T47D (cell line): Measurements from ENCODE around the gene NCOA1.

Experiments used
- DNase-seq, 2 experiments: peaks; one replicate each; pipeline versions ENCODE4 v3.0.0 to v3.0.0-alpha.2; 2011 to 2012; ENCODE audit warnings: low read depth in 1 of 2, low spot score in 1 of 2
- JUND ChIP-seq: IDR thresholded peaks from 2 replicates; pipeline ENCODE4 v1.6.1; 2012; ENCODE audit warnings: low read depth
- in situ Hi-C: cut with HindIII; loops from 2 replicates; pipeline ENCODE4 v1.10.0; 2016; ENCODE audit warnings: low sequenced_read_pairs, low pct_unique_long_range_greater_than_20kb

NCOA1 gene

GRCh38 chr2:24754985-24755705 is 264.1 kb downstream of the NCOA1 start:
- DNase-seq = no peak
- no peak for TF ChIP-seq JUND
- in situ Hi-C loops = no loop called here

GRCh38 chr2:24756789-24757188 is 265.7 kb downstream of the NCOA1 start:
- in situ Hi-C loops = no loop called here
- no peak for TF ChIP-seq JUND

GRCh38 chr2:24761866-24762265 is 270.8 kb downstream of the NCOA1 start:
- in situ Hi-C loops = no loop called here
- no peak for DNase-seq
- TF ChIP-seq JUND = no peak

More at GRCh38 chr2:24756789-24757188, 265.7 kb downstream of the NCOA1 start:
- DNase-seq = no peak

- in situ Hi-C loops = no loop called here
- no peak for TF ChIP-seq JUND
- no peak for DNase-seq
Observed at GRCh38 chr2:24762518-24762917, 271.5 kb downstream of the NCOA1 start.

GRCh38 chr2:24763843-24764242 is 272.8 kb downstream of the NCOA1 start:
- in situ Hi-C loops = no loop called here
- no peak for TF ChIP-seq JUND
- DNase-seq = no peak

- no peak for DNase-seq
- in situ Hi-C loops = no loop called here
Observed at GRCh38 chr2:24766609-24767008, 275.6 kb downstream of the NCOA1 start.

GRCh38 chr2:24768013-24768412 is 277.0 kb downstream of the NCOA1 start:
- TF ChIP-seq JUND = no peak
- in situ Hi-C loops = no loop called here
- DNase-seq = peak in 1 of 2 experiments; percentile 53

More at GRCh38 chr2:24766609-24767008, 275.6 kb downstream of the NCOA1 start:
- TF ChIP-seq JUND = no peak

GRCh38 chr2:24768601-24769000 is 277.5 kb downstream of the NCOA1 start:
- in situ Hi-C loops = no loop called here
- no peak for DNase-seq
- no peak for TF ChIP-seq JUND

- no peak for DNase-seq
- in situ Hi-C loops = no loop called here
- no peak for TF ChIP-seq JUND
Observed at GRCh38 chr2:24771061-24771460, 280.0 kb downstream of the NCOA1 start.

GRCh38 chr2:24771764-24772586 is 280.9 kb downstream of the NCOA1 start:
- in situ Hi-C loops = no loop called here

GRCh38 chr2:24774373-24774772 is 283.3 kb downstream of the NCOA1 start:
- no peak for DNase-seq
- TF ChIP-seq JUND = no peak
- in situ Hi-C loops = no loop called here

More at GRCh38 chr2:24771764-24772586, 280.9 kb downstream of the NCOA1 start:
- no peak for TF ChIP-seq JUND
- DNase-seq = no peak

GRCh38 chr2:24779116-24779515 is 288.1 kb downstream of the NCOA1 start:
- TF ChIP-seq JUND = no peak
- in situ Hi-C loops = no loop called here
- peak in 1 of 2 experiments; percentile 54 for DNase-seq

GRCh38 chr2:24783641-24784040 is 292.6 kb downstream of the NCOA1 start:
- in situ Hi-C loops = no loop called here

More at GRCh38 chr2:24783641-24784040, 292.6 kb downstream of the NCOA1 start:
- TF ChIP-seq JUND = no peak
- DNase-seq = no peak
